Effector memory CD4-positive, alpha-beta T cell (primary cell): ENCODE results near the gene NINL.

ENCODE experiments used
- DNase-seq, 3 donors: peaks; one replicate each; pipeline ENCODE4 v3.0.0-alpha.2; 2020
- H3K27ac ChIP-seq: 2 replicates; pipeline ENCODE4 v1.7.0; 2013; ENCODE audit warnings: mild to moderate bottlenecking, low read length, moderate library complexity; ENCODE audit not compliant: insufficient read depth, poor library complexity, severe bottlenecking
- H3K27me3 ChIP-seq: replicated peaks from 2 replicates; pipeline ENCODE4 v1.7.0; 2013; ENCODE audit warnings: mild to moderate bottlenecking, low read length; ENCODE audit not compliant: insufficient read depth, control insufficient read depth, poor library complexity, severe bottlenecking
- H3K36me3 ChIP-seq: 2 replicates; pipeline ENCODE4 v1.7.0; 2013; ENCODE audit warnings: mild to moderate bottlenecking, low read length, moderate library complexity; ENCODE audit not compliant: control insufficient read depth, insufficient read depth
- H3K4me1 ChIP-seq: 2 replicates; pipeline ENCODE4 v1.7.0; 2013; ENCODE audit warnings: low read length, mild to moderate bottlenecking; ENCODE audit not compliant: control insufficient read depth, insufficient read depth, poor library complexity, severe bottlenecking
- H3K4me3 ChIP-seq: 2 replicates; pipeline ENCODE4 v1.7.0; 2013; ENCODE audit warnings: low read length, low read depth, mild to moderate bottlenecking; ENCODE audit not compliant: insufficient read depth, poor library complexity, severe bottlenecking
- H3K9me3 ChIP-seq: 2 replicates; pipeline ENCODE4 v1.7.0; 2013; ENCODE audit warnings: mild to moderate bottlenecking, low read length, moderate library complexity; ENCODE audit not compliant: control insufficient read depth

Gene NINL

DNA sequence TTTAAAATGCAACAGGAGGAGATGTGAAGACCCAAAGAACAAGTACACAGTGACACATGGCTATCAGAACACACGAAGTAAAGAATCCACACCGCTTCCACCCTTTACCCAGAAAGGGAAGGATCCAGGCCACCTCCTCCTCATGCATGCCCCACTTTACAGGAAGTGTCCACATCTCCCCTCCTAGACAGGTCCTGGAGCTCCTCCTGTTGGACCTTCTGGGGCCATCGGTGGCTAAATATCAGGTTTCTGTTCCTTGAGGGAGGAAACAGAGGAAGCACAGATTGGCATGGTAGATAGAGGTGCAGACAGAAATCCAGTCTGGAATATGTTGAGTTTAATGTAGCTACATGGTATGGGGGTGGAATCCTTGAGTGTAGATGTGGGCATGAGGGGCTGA is 10.9 kb downstream of the NINL start:
- no peak overlapping the region for H3K27ac ChIP-seq
- H3K4me1 ChIP-seq, result no peaks in the 10 kb centered on the region
- H3K9me3 ChIP-seq, result no peaks in the 10 kb centered on the region
- DNase-seq, result no peak
- no peaks in the 10 kb centered on the region for H3K36me3 ChIP-seq
- H3K27me3 ChIP-seq, result no peaks in the 10 kb centered on the region
- H3K4me3 ChIP-seq, result no peak overlapping the region

DNA sequence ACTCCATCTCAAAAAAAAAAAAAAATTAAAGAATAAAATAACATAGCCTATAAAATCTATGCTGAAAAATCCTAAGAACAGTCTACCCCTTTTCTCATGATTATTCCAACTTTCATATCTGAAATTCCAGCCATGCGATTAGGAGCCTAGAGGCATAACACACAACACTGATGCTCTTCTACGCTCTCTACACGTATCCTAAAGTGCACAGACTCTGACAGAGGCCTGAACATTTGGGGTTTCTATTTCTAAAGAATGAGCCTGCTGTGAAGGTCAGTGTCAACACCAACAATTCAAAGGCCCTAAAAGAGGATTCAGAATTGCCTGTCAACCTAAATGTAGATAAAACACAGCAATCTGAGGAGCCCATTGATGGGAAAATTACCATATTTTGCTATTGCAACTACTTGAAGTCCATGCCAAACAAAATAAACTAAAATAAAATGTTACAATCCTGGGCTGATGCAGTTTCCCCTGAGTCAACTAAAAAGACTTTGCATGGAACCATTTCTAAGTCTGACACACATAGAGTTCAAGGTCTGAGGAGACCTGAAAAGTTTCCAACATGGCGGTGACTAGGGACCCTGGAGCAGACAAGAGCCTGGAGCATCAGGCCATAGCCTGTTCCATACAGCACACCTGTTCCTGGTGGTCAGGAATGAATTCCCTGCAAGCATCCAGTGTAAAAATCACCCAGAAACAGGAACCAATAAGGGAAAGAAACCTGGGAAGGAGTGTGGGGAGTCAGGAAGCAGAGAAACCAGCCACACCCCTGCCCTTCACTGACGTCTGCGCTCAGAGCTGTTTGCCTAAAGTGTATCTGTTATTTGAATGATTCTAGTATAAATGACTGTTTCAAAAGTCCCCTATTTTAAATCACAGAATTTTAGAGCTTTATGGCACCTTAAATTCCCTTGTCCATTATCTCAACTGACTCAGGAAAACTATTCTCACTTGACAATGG is 11.8 kb downstream of the NINL start:
- Histone ChIP-seq H3K27ac (no peak overlapping the region), H3K4me1 (no peaks in the 10 kb centered on the region), H3K9me3 (no peaks in the 10 kb centered on the region), H3K36me3 (no peaks in the 10 kb centered on the region), H3K27me3 (no peaks in the 10 kb centered on the region), H3K4me3 (no peak overlapping the region)
- DNase-seq, result no peak

GRCh38 chr20:25571817-25572216 is 13.5 kb downstream of the NINL start:
- Histone ChIP-seq H3K4me3 (no peak overlapping the region), H3K36me3 (no peaks in the 10 kb centered on the region), H3K9me3 (no peaks in the 10 kb centered on the region), H3K27me3 (no peaks in the 10 kb centered on the region), H3K4me1 (no peaks in the 10 kb centered on the region), H3K27ac (no peak overlapping the region)
- no peak for DNase-seq

- Histone ChIP-seq H3K4me1 (no peaks in the 10 kb centered on the region), H3K27me3 (no peaks in the 10 kb centered on the region), H3K4me3 (no peak overlapping the region), H3K36me3 (no peaks in the 10 kb centered on the region), H3K27ac (no peak overlapping the region), H3K9me3 (no peaks in the 10 kb centered on the region)
- DNase-seq, result no peak
Observed at GRCh38 chr20:25571240-25571639, 14.1 kb downstream of the NINL start.

DNA sequence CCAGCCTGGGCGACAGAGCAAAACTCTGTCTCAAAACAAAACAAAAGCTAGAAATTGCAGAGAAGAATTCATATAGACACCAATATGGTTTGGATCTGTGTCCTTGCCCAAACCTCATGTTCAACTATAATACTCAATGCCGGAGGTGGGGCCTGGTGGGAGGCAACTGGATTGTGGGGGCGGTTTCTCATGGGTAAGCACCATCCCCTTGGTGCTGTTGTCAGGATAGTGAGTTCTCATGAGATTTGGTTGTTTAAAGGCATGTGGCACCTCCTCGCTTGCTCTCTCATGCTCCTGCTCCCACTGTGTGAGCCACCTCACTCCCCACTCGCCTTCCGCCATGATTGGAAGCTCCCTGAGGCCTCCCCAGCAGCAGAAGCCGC is 15.2 kb downstream of the NINL start:
- Histone ChIP-seq H3K4me3 (no peak overlapping the region), H3K9me3 (no peaks in the 10 kb centered on the region), H3K36me3 (no peaks in the 10 kb centered on the region), H3K27ac (no peak overlapping the region), H3K4me1 (no peaks in the 10 kb centered on the region), H3K27me3 (no peaks in the 10 kb centered on the region)
- no peak for DNase-seq

- DNase-seq, result no peak
- Histone ChIP-seq H3K27me3 (no peaks in the 10 kb centered on the region), H3K9me3 (no peaks in the 10 kb centered on the region), H3K36me3 (no peaks in the 10 kb centered on the region), H3K4me3 (no peak overlapping the region), H3K4me1 (no peaks in the 10 kb centered on the region), H3K27ac (no peak overlapping the region)
Observed at GRCh38 chr20:25567286-25567685, 18.0 kb downstream of the NINL start.

- Histone ChIP-seq H3K4me3 (no peak overlapping the region), H3K36me3 (no peaks in the 10 kb centered on the region), H3K27me3 (no peaks in the 10 kb centered on the region), H3K4me1 (no peaks in the 10 kb centered on the region), H3K9me3 (no peaks in the 10 kb centered on the region), H3K27ac (no peak overlapping the region)
- no peak for DNase-seq
Observed at GRCh38 chr20:25566821-25567220, 18.5 kb downstream of the NINL start.

DNA sequence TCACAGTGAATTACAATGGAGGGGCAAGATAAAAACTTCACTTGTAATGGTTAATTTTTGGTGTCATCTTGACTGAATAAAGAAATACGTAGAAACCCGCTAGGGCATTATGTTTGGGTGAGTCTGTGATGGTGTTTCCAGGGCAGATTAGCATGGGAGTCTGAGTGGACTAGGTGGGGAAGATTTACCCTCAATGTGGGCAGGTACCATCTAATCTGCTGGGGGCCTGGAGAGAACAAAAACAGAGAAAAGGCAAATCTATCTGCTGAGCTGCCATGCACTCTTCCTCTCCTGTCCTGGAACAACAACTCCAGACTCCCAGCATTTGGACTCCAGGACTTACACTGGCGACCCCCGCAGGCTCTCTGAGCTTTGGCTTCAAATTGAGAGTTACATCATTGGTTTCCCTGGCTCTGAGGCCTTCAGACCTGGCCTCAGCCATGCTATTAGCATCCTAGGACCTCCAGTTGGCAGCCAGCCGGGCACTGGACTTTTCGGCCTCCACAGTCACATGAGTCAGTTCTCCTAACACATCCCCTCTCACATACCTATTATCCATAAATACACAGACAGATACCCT is 19.7 kb downstream of the NINL start:
- Histone ChIP-seq H3K4me1 (no peaks in the 10 kb centered on the region), H3K36me3 (no peaks in the 10 kb centered on the region), H3K4me3 (no peak overlapping the region), H3K27me3 (no peaks in the 10 kb centered on the region), H3K27ac (no peak overlapping the region), H3K9me3 (no peaks in the 10 kb centered on the region)
- no peak for DNase-seq

GRCh38 chr20:25563876-25564275 is 21.5 kb downstream of the NINL start:
- no peaks in the 10 kb centered on the region for H3K4me1 ChIP-seq
- no peak overlapping the region for H3K4me3 ChIP-seq

GRCh38 chr20:25563362-25563761 is 22.0 kb downstream of the NINL start:
- no peaks in the 10 kb centered on the region for H3K4me1 ChIP-seq
- DNase-seq, result no peak
- no peak overlapping the region for H3K27ac ChIP-seq
- H3K9me3 ChIP-seq, result no peaks in the 10 kb centered on the region
- no peak overlapping the region for H3K4me3 ChIP-seq
- no peaks in the 10 kb centered on the region for H3K27me3 ChIP-seq
- H3K36me3 ChIP-seq, result no peaks in the 10 kb centered on the region

More at GRCh38 chr20:25563876-25564275, 21.5 kb downstream of the NINL start:
- DNase-seq, result no peak
- no peaks in the 10 kb centered on the region for H3K9me3 ChIP-seq
- no peaks in the 10 kb centered on the region for H3K36me3 ChIP-seq
- no peaks in the 10 kb centered on the region for H3K27me3 ChIP-seq
- no peak overlapping the region for H3K27ac ChIP-seq
